OCI-LY3 (cell line): Measurements from ENCODE around the gene TAS1R1.

Source experiments
- H2AFZ ChIP-seq: fragments of 200-600, 300-600 bp; shearing (Covaris generic); 2 replicates; pipeline ENCODE4 v1.6.0; 2014; ENCODE audit warnings: antibody characterized with exemption, low read depth, low read length
- H3K27ac ChIP-seq: fragments of 200-600, 300-600 bp; sonication (generic); 2 replicates; pipeline ENCODE4 v1.5.1; 2014; ENCODE audit warnings: mild to moderate bottlenecking, low read length, moderate library complexity, mixed read lengths
- H3K27me3 ChIP-seq: fragments of 200-600, 300-600 bp; sonication (generic); 2 replicates; pipeline ENCODE4 v1.6.1; 2014; ENCODE audit warnings: low read depth, low read length, mixed read lengths
- H3K36me3 ChIP-seq: fragments of 200-600, 300-600 bp; sonication (generic); replicated peaks from 2 replicates; pipeline ENCODE3; 2014; ENCODE audit warnings: low read depth, low read length, mixed read lengths
- H3K4me1 ChIP-seq: fragments of 300-600, 200-600 bp; sonication (generic); 2 replicates; pipeline ENCODE4 v1.6.1; 2014; ENCODE audit warnings: low read length, mixed read lengths
- H3K4me2 ChIP-seq: fragments of 200-600, 300-600 bp; sonication (generic); 2 replicates; pipeline ENCODE4 v1.6.1; 2014; ENCODE audit warnings: low read length, mixed read lengths
- H3K4me3 ChIP-seq: fragments of 300-600, 200-600 bp; sonication (generic); 2 replicates; pipeline ENCODE4 v1.5.1; 2014; ENCODE audit warnings: antibody characterized with exemption, mild to moderate bottlenecking, low read length, moderate library complexity
- H3K79me2 ChIP-seq: fragments of 300-600, 200-600 bp; shearing (Covaris generic); 2 replicates; pipeline ENCODE4 v1.6.1; 2014; ENCODE audit warnings: mild to moderate bottlenecking, low read length, mixed read lengths
- H3K9ac ChIP-seq: fragments of 300-600, 200-600 bp; shearing (Covaris generic); 2 replicates; pipeline ENCODE4 v1.6.0; 2014; ENCODE audit warnings: mild to moderate bottlenecking, low read length, moderate library complexity
- H3K9me3 ChIP-seq: fragments of 200-600, 300-600 bp; shearing (Covaris generic); 2 replicates; pipeline ENCODE4 v1.6.1; 2014; ENCODE audit warnings: low read length, mixed read lengths; ENCODE audit not compliant: insufficient read depth
- H4K20me1 ChIP-seq: fragments of 200-600, 300-600 bp; sonication (generic); 2 replicates; pipeline ENCODE4 v1.6.1; 2016; ENCODE audit warnings: low read length, mixed read lengths; ENCODE audit not compliant: insufficient read depth
- CTCF ChIP-seq: fragments of 200-600, 300-600 bp; sonication (generic); IDR thresholded peaks from 2 replicates; pipeline ENCODE4 v1.5.1; 2014; ENCODE audit warnings: antibody characterized with exemption, low read length, low read depth
- EZH2phosphoT487 ChIP-seq: fragments of 200-600 bp; shearing (Covaris generic); IDR thresholded peaks from 2 replicates; pipeline ENCODE4 v1.6.1; 2018; ENCODE audit warnings: antibody characterized with exemption, mixed run types, low read depth

Gene TAS1R1

DNA sequence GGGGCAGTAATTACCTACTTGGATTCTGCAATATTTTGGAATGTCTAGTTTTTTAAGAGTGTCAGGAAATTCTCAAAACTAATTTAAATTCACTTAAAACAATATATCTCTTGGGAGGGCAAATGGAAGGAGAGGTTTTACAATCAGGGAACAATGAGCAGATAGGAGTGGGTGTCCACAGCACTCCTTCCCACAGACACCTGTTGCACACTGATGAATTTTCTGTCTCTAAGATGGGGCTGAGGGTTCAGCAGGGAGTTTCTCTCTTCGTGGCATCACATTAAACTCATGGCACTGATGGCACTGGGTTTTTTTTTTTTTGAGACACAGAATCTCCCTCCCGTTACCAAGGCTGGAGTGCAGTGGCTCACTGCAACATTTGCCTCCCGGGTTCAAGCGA, 63.9 kb downstream of the TAS1R1 start:
- H3K27me3 ChIP-seq, result no peaks in the 10 kb centered on the region
- H3K9ac ChIP-seq, result no peak overlapping the region
- peaks cover 26% of the 10 kb centered on the region for H4K20me1 ChIP-seq
- no peak overlapping the region for H3K27ac ChIP-seq
- H3K9me3 ChIP-seq, result no peaks in the 10 kb centered on the region
- no peak overlapping the region for H3K4me3 ChIP-seq
- TF ChIP-seq CTCF (no peak), EZH2phosphoT487 (no peak)
- peaks cover 33% of the 10 kb centered on the region for H3K79me2 ChIP-seq
- peaks cover 5% of the 10 kb centered on the region for H3K4me1 ChIP-seq
- H3K36me3 ChIP-seq, result peaks cover 21% of the 10 kb centered on the region
- no peak overlapping the region for H2AFZ ChIP-seq
- no peak overlapping the region for H3K4me2 ChIP-seq

GRCh38 chr1:6621429-6622391, 66.6 kb downstream of the TAS1R1 start:
- H4K20me1 ChIP-seq, result peaks cover 13% of the 10 kb centered on the region
- no peak overlapping the region for H3K4me3 ChIP-seq
- no peak overlapping the region for H3K9ac ChIP-seq
- no peak overlapping the region for H2AFZ ChIP-seq
- peaks cover 20% of the 10 kb centered on the region for H3K36me3 ChIP-seq
- no peak overlapping the region for H3K4me2 ChIP-seq
- H3K27me3 ChIP-seq, result no peaks in the 10 kb centered on the region
- TF ChIP-seq CTCF, result no peak
- no peak for TF ChIP-seq EZH2phosphoT487
- no peak overlapping the region for H3K27ac ChIP-seq
- H3K4me1 ChIP-seq, result peaks cover 9% of the 10 kb centered on the region; the same call in 1 of the 2 replicates
- H3K9me3 ChIP-seq, result no peaks in the 10 kb centered on the region
- peaks cover 27% of the 10 kb centered on the region for H3K79me2 ChIP-seq

GRCh38 chr1:6622396-6623152, 67.5 kb downstream of the TAS1R1 start:
- peaks cover 22% of the 10 kb centered on the region for H3K36me3 ChIP-seq
- H3K9ac ChIP-seq, result no peak overlapping the region
- no peak overlapping the region for H3K4me2 ChIP-seq
- H3K4me1 ChIP-seq, result peaks cover 9% of the 10 kb centered on the region; the same call in 1 of the 2 replicates
- H3K4me3 ChIP-seq, result no peak overlapping the region
- no peak overlapping the region for H3K27ac ChIP-seq
- H3K79me2 ChIP-seq, result peaks cover 24% of the 10 kb centered on the region
- no peaks in the 10 kb centered on the region for H3K27me3 ChIP-seq
- TF ChIP-seq CTCF (no peak), EZH2phosphoT487 (no peak)
- H4K20me1 ChIP-seq, result peaks cover 8% of the 10 kb centered on the region
- no peaks in the 10 kb centered on the region for H3K9me3 ChIP-seq
- H2AFZ ChIP-seq, result no peak overlapping the region
